Fibroblast of lung (primary cell): ENCODE results near the gene CAPN9. TPM values are rescaled to one million over a fixed set of nuclear protein-coding genes. Genes with fewer than 3 reads are reported as not detected.

ENCODE experiments used
- DNase-seq, 2 donors: peaks; one replicate each; pipeline versions ENCODE4 v3.0.0 to v3.0.0-alpha.2; 2010; ENCODE audit warnings: low read depth in 2 of 2
- H2AFZ ChIP-seq: 2 replicates; pipeline ENCODE4 v1.5.1; 2012; ENCODE audit warnings: low read length, control low read depth, inconsistent platforms
- H3K27ac ChIP-seq: 2 replicates; pipeline ENCODE4 v1.5.1; 2011; ENCODE audit warnings: low read length, control low read depth; ENCODE audit not compliant: insufficient read depth
- H3K27me3 ChIP-seq: 2 replicates; pipeline ENCODE4 v1.5.1; 2011; ENCODE audit warnings: mild to moderate bottlenecking, low read length; ENCODE audit not compliant: control insufficient read depth, insufficient read depth
- H3K36me3 ChIP-seq: 2 replicates; pipeline ENCODE4 v1.5.1; 2011; ENCODE audit warnings: low read length; ENCODE audit not compliant: control insufficient read depth, insufficient read depth
- H3K4me1 ChIP-seq: 2 replicates; pipeline ENCODE4 v1.5.1; 2011; ENCODE audit warnings: low read length; ENCODE audit not compliant: control insufficient read depth, insufficient read depth; ENCODE audit errors: extremely low read depth
- H3K4me2 ChIP-seq: 2 replicates; pipeline ENCODE4 v1.5.1; 2011; ENCODE audit warnings: low read length, control low read depth; ENCODE audit not compliant: insufficient read depth; ENCODE audit errors: extremely low read depth
- H3K4me3 ChIP-seq, 4 experiments: fragments of 200-600 bp in 1 of 4; sonication (generic) in 1 of 4; replicated peaks in 1 of 4; 2 replicates each; pipeline ENCODE4 v1.5.1; 2011 to 2016; ENCODE audit warnings: low read length in 4 of 4, low read depth in 3 of 4, mild to moderate bottlenecking in 3 of 4, control low read depth in 2 of 4, inconsistent platforms in 1 of 4, mixed read lengths in 1 of 4; ENCODE audit not compliant: insufficient read depth in 1 of 4; ENCODE audit errors: control extremely low read depth in 1 of 4
- H3K79me2 ChIP-seq: 2 replicates; pipeline ENCODE4 v1.5.1; 2012; ENCODE audit warnings: mild to moderate bottlenecking, low read length, inconsistent platforms; ENCODE audit not compliant: control insufficient read depth, insufficient read depth
- H3K9ac ChIP-seq: 2 replicates; pipeline ENCODE4 v1.5.1; 2011; ENCODE audit warnings: mild to moderate bottlenecking, low read length, control low read depth; ENCODE audit not compliant: insufficient read depth
- H3K9me3 ChIP-seq: 2 replicates; pipeline ENCODE4 v1.5.1; 2012; ENCODE audit warnings: low read depth, low read length; ENCODE audit not compliant: control insufficient read depth, insufficient read depth
- H4K20me1 ChIP-seq: 2 replicates; pipeline ENCODE4 v1.5.1; 2011; ENCODE audit warnings: low read length; ENCODE audit not compliant: control insufficient read depth, insufficient read depth; ENCODE audit errors: extremely low read depth
- CTCF ChIP-seq, 2 donors: IDR thresholded peaks in 1 of 2; conservative IDR thresholded peaks in 1 of 2; 1 replicate in 1 of 2; 2 replicates in 1 of 2; pipeline ENCODE4 v1.5.1; 2011 to 2012; ENCODE audit warnings: low read length in 2 of 2, control low read depth in 1 of 2, inconsistent platforms in 1 of 2, low read depth in 1 of 2, mild to moderate bottlenecking in 1 of 2
- EZH2 ChIP-seq: IDR thresholded peaks from 2 replicates; pipeline ENCODE4 v1.5.1; 2012; ENCODE audit warnings: low read length, control low read depth, mild to moderate bottlenecking; ENCODE audit errors: missing control alignments
- polyA plus RNA-seq, 2 donors: library from polyadenylated mRNA; depleted of rRNA in 1 of 2; stranded (reverse) in 1 of 2; unstranded in 1 of 2; fragments of >200 nt; gene quantifications; 2 replicates each; pipeline ENCODE4 v1.2.1, GENCODE V29; 2011 to 2012; ENCODE audit warnings: missing spikeins in 1 of 2
- total RNA-seq: library from RNA; depleted of rRNA; stranded (reverse); fragments of >200 nt; gene quantifications from 2 replicates; pipeline ENCODE4 v1.2.1, GENCODE V29; 2014

The CAPN9 gene
- total and polyA plus RNA-seq, 2 donors (not counting 1 experiment from before 2014, with no cell fraction given), result 0.17 TPM; not detected in 1

- Histone ChIP-seq H4K20me1 (no peaks in the 10 kb centered on the region), H2AFZ (no peak overlapping the region), H3K9ac (no peak overlapping the region), H3K4me3 (no peak overlapping the region), H3K27ac (no peak overlapping the region), H3K4me1 (peaks cover 15% of the 10 kb centered on the region), H3K36me3 (no peaks in the 10 kb centered on the region), H3K27me3 (no peaks in the 10 kb centered on the region), H3K9me3 (no peaks in the 10 kb centered on the region), H3K79me2 (no peaks in the 10 kb centered on the region), H3K4me2 (no peak overlapping the region)
- DNase-seq, result no peak
- TF ChIP-seq EZH2, result no peak
- TF ChIP-seq CTCF (conservative IDR thresholded peaks at IDR 0.05 in 1 of 2, IDR thresholded peaks at IDR 0.05 in 1 of 2; ENCODE audit: low read depth in 1 of 2, low read length in 2 of 2), result no peak
Observed at GRCh38 chr1:230820568-230820967, 73.4 kb downstream of the CAPN9 start.

GRCh38 chr1:230821346-230821745 is 74.2 kb downstream of the CAPN9 start:
- no peaks in the 10 kb centered on the region for H3K36me3 ChIP-seq
- H3K4me3 ChIP-seq, result no peak overlapping the region
- H3K27me3 ChIP-seq, result no peaks in the 10 kb centered on the region
- H2AFZ ChIP-seq, result no peak overlapping the region
- DNase-seq, result no peak
- no peak overlapping the region for H3K4me2 ChIP-seq
- peaks cover 20% of the 10 kb centered on the region for H3K4me1 ChIP-seq
- H3K9ac ChIP-seq, result no peak overlapping the region
- H3K79me2 ChIP-seq, result no peaks in the 10 kb centered on the region
- TF ChIP-seq EZH2 (no peak), CTCF (conservative IDR thresholded peaks at IDR 0.05 in 1 of 2, IDR thresholded peaks at IDR 0.05 in 1 of 2; ENCODE audit: low read depth in 1 of 2, low read length in 2 of 2) (no peak)
- no peak overlapping the region for H3K27ac ChIP-seq
- H3K9me3 ChIP-seq, result no peaks in the 10 kb centered on the region
- no peaks in the 10 kb centered on the region for H4K20me1 ChIP-seq

- peak; percentile 12 to 41 for DNase-seq
- Histone ChIP-seq H3K27me3 (no peaks in the 10 kb centered on the region), H3K9me3 (no peaks in the 10 kb centered on the region), H3K4me2 (no peak overlapping the region), H3K79me2 (no peaks in the 10 kb centered on the region), H2AFZ (no peak overlapping the region), H3K27ac (no peak overlapping the region), H3K4me1 (peaks cover 20% of the 10 kb centered on the region), H3K36me3 (no peaks in the 10 kb centered on the region), H3K9ac (no peak overlapping the region), H3K4me3 (no peak overlapping the region), H4K20me1 (no peaks in the 10 kb centered on the region)
- TF ChIP-seq EZH2 (no peak), CTCF (conservative IDR thresholded peaks at IDR 0.05 in 1 of 2, IDR thresholded peaks at IDR 0.05 in 1 of 2; ENCODE audit: low read depth in 1 of 2, low read length in 2 of 2) (no peak)
Observed at GRCh38 chr1:230822092-230822581, 74.9 kb downstream of the CAPN9 start.
